Epidermal melanocyte (primary cell): Measurements from ENCODE around the gene FBXL7.

ENCODE experiments used
- DNase-seq: peaks from one replicate; pipeline ENCODE4 v3.0.0; 2011; ENCODE audit warnings: low spot score; ENCODE audit not compliant: insufficient read length

The FBXL7 gene

DNA sequence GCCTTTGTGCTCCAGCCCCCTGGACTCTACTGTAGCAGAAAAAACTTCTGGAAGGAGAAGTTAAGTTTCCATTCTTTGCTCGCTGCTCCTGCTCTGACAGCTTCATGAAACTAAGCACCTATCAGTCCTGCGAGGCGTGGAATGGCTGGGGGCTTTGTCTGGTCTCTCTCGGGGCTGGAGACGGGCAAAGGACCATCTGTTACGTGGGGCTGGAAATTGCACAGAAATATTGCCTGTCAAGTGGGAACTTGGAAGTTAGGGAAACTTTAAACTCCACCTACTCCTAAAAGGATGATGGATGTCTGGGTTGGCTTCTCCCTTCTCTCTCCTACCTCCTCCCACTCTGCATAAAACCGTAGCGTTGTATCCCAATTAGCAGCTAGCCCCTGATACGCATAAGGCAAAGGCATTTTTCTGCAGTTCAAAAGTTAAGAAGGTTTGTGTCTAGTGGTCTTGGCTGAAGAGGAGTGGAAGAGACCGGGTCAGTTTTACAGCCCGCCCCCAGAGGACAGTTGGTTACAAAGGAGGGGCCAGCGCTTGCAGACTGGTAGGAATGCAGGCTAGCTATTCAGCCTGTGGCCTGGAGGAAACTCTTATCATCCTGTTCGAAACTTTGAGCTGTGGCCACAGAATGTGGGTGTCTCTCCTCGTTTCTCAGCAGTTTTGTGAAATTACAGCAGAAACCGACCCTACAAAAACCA is 1.3 kb downstream of the FBXL7 start:
- no peak for DNase-seq

DNA sequence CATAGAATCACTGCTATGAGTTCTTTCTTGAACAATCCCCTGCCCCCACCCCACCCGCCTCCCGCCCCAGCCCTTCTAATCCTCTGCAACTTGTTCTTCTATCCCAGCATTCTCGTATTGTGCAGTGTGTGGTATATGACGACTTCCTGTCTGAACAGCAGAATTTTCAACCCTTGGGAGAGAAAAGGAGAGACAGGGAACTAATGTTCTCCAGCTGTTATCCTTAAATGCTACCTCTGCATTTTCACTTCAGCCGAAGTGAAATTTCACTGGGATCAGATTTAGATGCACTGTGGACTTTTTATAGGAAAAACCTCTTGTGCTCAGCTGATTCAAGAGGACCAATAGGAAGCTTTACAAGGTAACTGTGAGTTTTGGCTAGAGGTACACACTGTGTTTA is 2.2 kb downstream of the FBXL7 start:
- no peak for DNase-seq

DNA sequence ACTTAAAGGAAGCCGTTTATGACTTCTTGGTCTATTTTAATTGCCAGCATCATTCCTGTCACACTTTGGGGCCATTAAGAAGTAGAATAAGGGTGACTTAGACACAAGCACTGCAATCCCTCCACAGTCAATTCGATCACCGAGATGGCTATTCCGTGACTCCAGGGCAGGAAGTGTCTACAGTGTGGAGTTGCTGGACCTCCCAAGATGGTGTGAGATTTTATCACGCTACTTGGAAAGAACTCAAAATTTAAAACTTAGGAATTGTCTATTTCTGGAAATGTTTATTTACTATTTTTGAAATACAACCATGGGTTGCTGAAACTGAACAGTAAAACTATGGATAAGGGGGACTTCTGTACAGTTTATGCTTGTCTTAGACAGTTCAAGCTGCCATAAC is 6.2 kb downstream of the FBXL7 start:
- DNase-seq: no peak

GRCh38 chr5:15506897-15507296 is 6.9 kb downstream of the FBXL7 start:
- DNase-seq: no peak

DNA sequence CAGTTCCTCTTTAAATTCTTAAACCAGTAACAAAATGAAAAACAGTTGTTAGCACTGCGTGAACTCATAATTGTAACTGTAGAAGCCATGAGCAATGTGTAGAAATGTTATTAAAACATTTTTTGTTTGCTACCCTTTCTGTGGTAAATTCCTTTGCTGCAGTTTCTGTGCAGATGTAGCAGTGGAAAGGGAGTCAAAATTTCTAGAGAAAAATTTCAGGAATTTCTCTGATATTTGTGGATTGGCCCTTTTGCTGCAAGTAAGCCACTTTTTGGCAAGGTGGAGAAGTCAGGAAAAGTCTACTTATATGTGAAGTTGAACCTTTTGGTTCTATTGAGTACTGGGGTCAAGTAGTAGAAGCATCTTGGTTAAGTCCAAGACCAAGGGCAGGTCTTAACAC is 10.1 kb downstream of the FBXL7 start:
- no peak for DNase-seq

- no peak for DNase-seq
These were observed 10.9 kb downstream of the FBXL7 start for GRCh38 chr5:15510831-15511230.

- no peak for DNase-seq
These were observed 13.5 kb downstream of the FBXL7 start for GRCh38 chr5:15513431-15513830.

- DNase-seq: no peak
These were observed 13.9 kb downstream of the FBXL7 start for GRCh38 chr5:15513911-15514310.

GRCh38 chr5:15515229-15515628 is 15.2 kb downstream of the FBXL7 start:
- DNase-seq: no peak

- DNase-seq: no peak
These were observed 16.5 kb downstream of the FBXL7 start for GRCh38 chr5:15516486-15516885.

- DNase-seq: no peak
These were observed 18.8 kb downstream of the FBXL7 start for GRCh38 chr5:15518786-15519185.

DNA sequence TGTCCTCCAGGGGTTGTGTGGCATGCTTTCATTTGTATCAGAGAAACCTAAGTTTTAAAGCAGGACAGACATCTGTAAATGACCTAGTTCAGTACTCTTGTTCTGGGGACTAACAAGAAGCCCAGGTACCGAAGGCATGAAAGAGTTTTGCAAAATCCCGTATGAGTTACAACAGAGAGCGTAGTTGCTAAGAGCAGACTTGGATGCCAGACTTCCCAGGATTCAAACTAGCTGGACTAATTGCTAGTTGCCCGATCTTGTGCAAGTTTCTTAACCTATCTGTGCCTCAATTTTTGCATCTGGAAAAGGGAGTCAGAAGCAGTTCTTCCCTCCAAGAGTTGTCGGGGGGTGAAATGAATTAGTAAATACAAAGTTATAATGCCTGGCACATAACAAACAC is 20.9 kb downstream of the FBXL7 start:
- no peak for DNase-seq

- DNase-seq: no peak
These were observed 21.6 kb downstream of the FBXL7 start for GRCh38 chr5:15521381-15522186.

- DNase-seq: no peak
These were observed 22.2 kb downstream of the FBXL7 start for GRCh38 chr5:15522187-15522520.

GRCh38 chr5:15524712-15525111 is 24.7 kb downstream of the FBXL7 start:
- no peak for DNase-seq

GRCh38 chr5:15525703-15526275 is 25.8 kb downstream of the FBXL7 start:
- DNase-seq: no peak

DNA sequence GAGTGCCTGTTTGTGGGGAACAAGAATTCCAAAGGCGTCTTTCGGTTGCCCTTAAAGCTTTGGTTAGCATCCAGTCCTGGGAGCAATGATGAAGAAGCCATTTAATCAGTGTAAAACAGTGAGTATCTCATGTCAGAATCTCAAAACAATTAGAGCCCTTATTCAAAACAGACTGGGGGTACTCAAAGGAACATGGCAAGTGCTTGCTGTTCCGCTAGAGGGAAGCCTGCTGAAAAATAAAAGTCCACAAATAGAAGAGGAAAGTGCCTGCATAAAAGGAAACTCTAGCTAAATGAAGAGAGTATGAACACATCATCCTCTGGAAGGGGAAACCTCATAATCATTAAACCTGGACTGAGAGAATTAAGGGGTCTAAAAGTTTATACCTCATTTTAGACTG is 26.4 kb downstream of the FBXL7 start:
- no peak for DNase-seq

DNA sequence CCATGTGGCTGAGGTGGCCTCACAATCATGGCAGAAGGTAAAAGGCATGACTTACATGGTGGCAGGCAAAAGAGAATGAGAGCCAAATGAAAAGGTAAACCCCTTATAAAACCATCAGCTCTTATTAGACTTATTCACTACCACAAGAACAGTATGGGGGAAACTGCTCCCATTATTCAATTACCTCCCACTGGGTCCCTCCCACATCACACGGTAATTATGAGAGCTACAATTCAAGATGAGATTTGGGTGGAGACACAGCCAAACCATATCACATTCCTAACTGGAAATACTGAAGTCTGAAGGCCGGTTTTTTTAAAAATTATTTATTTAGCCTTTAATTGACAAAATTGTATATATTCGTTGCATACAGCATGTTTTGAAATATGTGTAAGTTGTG is 28.5 kb downstream of the FBXL7 start:
- DNase-seq: no peak

- no peak for DNase-seq
These were observed 29.0 kb downstream of the FBXL7 start for GRCh38 chr5:15529013-15529412.

- DNase-seq: no peak
These were observed 29.8 kb downstream of the FBXL7 start for GRCh38 chr5:15529821-15530220.

- no peak for DNase-seq
These were observed 33.3 kb downstream of the FBXL7 start for GRCh38 chr5:15533129-15533893.

GRCh38 chr5:15535938-15536337 is 36.0 kb downstream of the FBXL7 start:
- no peak for DNase-seq
